Upper lobe of left lung (tissue), 4 donors: Measurements from ENCODE around the gene CSNK1G3.

Experiments used
- POLR2A ChIP-seq, 4 donors: fragments of 450-650 bp; IDR thresholded peaks; one replicate each; pipeline ENCODE4 v1.5.1; 2016 to 2017; ENCODE audit warnings: antibody characterized with exemption in 4 of 4, mild to moderate bottlenecking in 2 of 4
- POLR2AphosphoS5 ChIP-seq, 2 donors: sonication (generic); formaldehyde crosslinking; IDR thresholded peaks; one replicate each; pipeline ENCODE4 v1.5.1; 2017; ENCODE audit warnings: antibody characterized with exemption in 2 of 2
- TF ChIP-seq, protein P1 (sequence below), 6 experiments: fragments of 450-650 bp in 4 of 6; fragments of 200-600 bp in 2 of 6; sonication (generic) in 2 of 6; IDR thresholded peaks; one replicate each; pipeline ENCODE4 v1.5.1; 2016 to 2019; ENCODE audit warnings: antibody characterized with exemption in 6 of 6

DNA sequence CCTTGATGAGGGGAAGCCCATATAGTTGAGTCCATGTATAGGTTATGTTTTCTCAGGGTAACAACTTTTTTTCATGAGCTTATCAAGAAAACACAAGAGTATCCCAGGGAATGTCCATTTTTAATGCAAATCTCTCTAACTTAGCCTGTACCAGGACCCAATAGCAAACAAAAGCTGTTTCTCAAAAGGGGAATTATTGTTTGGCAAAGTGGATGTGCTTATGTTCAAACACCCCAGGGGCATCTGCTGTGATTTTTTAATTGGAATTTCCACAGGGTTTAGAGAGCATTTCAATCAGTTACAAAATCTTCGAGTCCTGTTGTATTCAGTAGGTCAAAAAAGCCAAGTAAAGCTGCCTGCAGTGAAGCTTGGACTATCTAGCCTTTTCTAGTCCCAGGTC is 33.4 kb upstream of the CSNK1G3 start:
- TF ChIP-seq, protein P1, sequence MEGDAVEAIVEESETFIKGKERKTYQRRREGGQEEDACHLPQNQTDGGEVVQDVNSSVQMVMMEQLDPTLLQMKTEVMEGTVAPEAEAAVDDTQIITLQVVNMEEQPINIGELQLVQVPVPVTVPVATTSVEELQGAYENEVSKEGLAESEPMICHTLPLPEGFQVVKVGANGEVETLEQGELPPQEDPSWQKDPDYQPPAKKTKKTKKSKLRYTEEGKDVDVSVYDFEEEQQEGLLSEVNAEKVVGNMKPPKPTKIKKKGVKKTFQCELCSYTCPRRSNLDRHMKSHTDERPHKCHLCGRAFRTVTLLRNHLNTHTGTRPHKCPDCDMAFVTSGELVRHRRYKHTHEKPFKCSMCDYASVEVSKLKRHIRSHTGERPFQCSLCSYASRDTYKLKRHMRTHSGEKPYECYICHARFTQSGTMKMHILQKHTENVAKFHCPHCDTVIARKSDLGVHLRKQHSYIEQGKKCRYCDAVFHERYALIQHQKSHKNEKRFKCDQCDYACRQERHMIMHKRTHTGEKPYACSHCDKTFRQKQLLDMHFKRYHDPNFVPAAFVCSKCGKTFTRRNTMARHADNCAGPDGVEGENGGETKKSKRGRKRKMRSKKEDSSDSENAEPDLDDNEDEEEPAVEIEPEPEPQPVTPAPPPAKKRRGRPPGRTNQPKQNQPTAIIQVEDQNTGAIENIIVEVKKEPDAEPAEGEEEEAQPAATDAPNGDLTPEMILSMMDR (IDR thresholded peaks at IDR 0.05) = no peak
- TF ChIP-seq POLR2A (IDR thresholded peaks at IDR 0.05) (no peak), POLR2AphosphoS5 (IDR thresholded peaks at IDR 0.05) (no peak)
